Peyer's patch (tissue), 4 donors: ENCODE measurements around the gene PGA4.

ENCODE experiments used
- POLR2A ChIP-seq, 2 donors: fragments of 450-650 bp; IDR thresholded peaks; one replicate each; pipeline ENCODE4 v1.5.1; 2017; ENCODE audit warnings: antibody characterized with exemption in 2 of 2, mild to moderate bottlenecking in 2 of 2, moderate library complexity in 2 of 2
- TF ChIP-seq, protein P1 (sequence below), 6 experiments: fragments of 450-650 bp in 4 of 6; fragments of 200-600 bp in 2 of 6; sonication (generic) in 1 of 6; IDR thresholded peaks; one replicate each; pipeline ENCODE4 v1.5.1; 2017 to 2019; ENCODE audit warnings: antibody characterized with exemption in 6 of 6, mild to moderate bottlenecking in 3 of 6, moderate library complexity in 1 of 6

DNA sequence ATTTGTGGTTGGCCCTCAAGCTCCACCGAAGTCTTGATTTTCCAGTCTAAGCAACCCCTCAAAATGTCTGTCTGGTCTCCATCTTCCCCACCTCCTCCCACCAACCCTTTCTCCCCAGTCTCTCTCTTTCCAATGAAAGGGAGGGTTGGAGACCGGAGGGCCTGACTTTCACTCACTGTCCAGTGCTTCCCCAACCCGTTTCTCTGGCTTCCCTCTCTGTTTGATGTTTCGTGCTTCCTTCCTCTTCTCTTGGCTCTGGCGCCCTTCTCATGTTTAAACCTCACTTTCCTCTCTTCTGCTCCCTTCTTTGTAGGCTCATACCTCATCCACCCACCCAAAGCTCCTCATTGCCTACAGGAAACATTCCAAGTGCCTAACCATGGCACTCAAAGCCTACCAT lies 49.8 kb upstream of the PGA4 start:
- TF ChIP-seq, protein P1, sequence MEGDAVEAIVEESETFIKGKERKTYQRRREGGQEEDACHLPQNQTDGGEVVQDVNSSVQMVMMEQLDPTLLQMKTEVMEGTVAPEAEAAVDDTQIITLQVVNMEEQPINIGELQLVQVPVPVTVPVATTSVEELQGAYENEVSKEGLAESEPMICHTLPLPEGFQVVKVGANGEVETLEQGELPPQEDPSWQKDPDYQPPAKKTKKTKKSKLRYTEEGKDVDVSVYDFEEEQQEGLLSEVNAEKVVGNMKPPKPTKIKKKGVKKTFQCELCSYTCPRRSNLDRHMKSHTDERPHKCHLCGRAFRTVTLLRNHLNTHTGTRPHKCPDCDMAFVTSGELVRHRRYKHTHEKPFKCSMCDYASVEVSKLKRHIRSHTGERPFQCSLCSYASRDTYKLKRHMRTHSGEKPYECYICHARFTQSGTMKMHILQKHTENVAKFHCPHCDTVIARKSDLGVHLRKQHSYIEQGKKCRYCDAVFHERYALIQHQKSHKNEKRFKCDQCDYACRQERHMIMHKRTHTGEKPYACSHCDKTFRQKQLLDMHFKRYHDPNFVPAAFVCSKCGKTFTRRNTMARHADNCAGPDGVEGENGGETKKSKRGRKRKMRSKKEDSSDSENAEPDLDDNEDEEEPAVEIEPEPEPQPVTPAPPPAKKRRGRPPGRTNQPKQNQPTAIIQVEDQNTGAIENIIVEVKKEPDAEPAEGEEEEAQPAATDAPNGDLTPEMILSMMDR (IDR thresholded peaks at IDR 0.05): no peak
- TF ChIP-seq POLR2A (IDR thresholded peaks at IDR 0.05): no peak
